ENCODE results near the gene COL24A1. TPM values are rescaled to one million over a fixed set of nuclear protein-coding genes. Genes with fewer than 3 reads are reported as not detected.

COL24A1 gene
- total RNA-seq, 1 experiment from 2014 or later, result 0.08 TPM

DNA sequence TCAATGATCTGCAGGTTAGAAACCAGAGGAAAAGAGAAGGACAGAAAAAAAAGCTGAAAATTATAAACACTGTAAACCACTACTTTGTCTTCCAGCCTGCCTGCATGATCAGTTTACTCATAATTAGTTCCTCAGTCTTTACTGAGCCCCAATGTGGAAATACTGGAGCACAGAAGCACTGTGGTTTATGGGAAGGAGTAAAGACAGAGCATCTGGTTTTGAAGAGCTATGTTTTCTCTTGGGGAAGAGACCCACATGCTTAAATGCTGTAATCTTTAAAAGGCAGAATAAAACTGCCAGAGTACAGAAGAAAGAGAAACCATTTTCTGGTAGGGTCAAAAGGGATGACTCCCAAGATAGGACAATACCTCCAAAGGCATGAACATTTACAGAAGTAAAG, 289.4 kb downstream of the COL24A1 start:
- Histone ChIP-seq H3K4me3 (ENCODE audit: low read depth in 2 of 2, low read length in 2 of 2) (no peak overlapping the region), H3K36me3 (ENCODE audit: control insufficient read depth, insufficient read depth, low read length) (no peaks in the 10 kb centered on the region), H3K27me3 (ENCODE audit: control insufficient read depth, insufficient read depth, low read length) (0 out of 2 replicates have a peak, but pooled peaks cover 3% of the 10 kb centered on the region), H3K27ac (ENCODE audit: low read length) (no peak overlapping the region), H3K9me3 (ENCODE audit: control insufficient read depth, insufficient read depth, low read depth, low read length) (no peaks in the 10 kb centered on the region), H3K4me1 (ENCODE audit: control insufficient read depth, insufficient read depth, low read length) (no peaks in the 10 kb centered on the region)
- DNase-seq (ENCODE audit: low read depth, low spot score) (no peak), ATAC-seq (no peak)
- ChIA-PET CTCF (no interaction called here), POLR2A (no interaction called here)
- no peak for TF ChIP-seq TCF7L2 (IDR thresholded peaks at IDR 0.05; ENCODE audit: low read depth, low read length)
- TF ChIP-seq SIN3A (IDR thresholded peaks at IDR 0.05; ENCODE audit: borderline replicate concordance, insufficient read depth, low read depth, low read length), result no peak
- no peak for TF ChIP-seq REST (IDR thresholded peaks at IDR 0.05; ENCODE audit: insufficient read depth in 1 of 2, low read depth in 2 of 2, low read length in 1 of 2)
- no peak; the same call in 1 of the 2 replicates for TF ChIP-seq CTCF (IDR thresholded peaks at IDR 0.05)
- no peak for TF ChIP-seq POLR2AphosphoS5 (IDR thresholded peaks at IDR 0.05; ENCODE audit: low read depth, low read length)
- in situ Hi-C loops (cut with HindIII; ENCODE audit: low pct_unique_long_range_greater_than_20kb, low sequenced_read_pairs) (no loop called here), intact Hi-C loops (cut with micrococcal nuclease; ENCODE audit: unreplicated experiment) (no loop called here)
- no TSS peak for BruUV-seq (replicated peaks)

DNA sequence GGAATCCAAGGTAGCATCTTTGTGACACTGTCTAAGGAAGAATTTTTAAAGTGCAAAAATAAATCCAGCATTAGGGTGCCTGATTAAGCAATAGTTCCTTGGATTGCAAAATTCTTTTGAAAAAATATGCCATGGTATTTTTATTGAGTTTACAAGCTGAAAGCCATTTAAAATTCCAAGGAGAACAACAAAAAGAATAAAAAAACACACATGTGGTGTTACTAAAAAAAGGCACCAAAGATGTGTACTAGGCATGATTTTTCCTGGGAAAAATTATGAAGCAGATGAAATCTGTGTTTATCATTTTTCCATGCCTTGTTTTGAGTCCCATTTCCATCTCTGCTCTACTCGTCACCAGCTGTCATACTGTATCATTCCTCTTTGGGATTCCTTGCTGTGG, 291.4 kb downstream of the COL24A1 start:
- Histone ChIP-seq H3K9me3 (ENCODE audit: control insufficient read depth, insufficient read depth, low read depth, low read length) (no peaks in the 10 kb centered on the region), H3K27ac (ENCODE audit: low read length) (no peak overlapping the region), H3K4me3 (ENCODE audit: low read depth in 2 of 2, low read length in 2 of 2) (no peak overlapping the region), H3K4me1 (ENCODE audit: control insufficient read depth, insufficient read depth, low read length) (no peaks in the 10 kb centered on the region), H3K27me3 (ENCODE audit: control insufficient read depth, insufficient read depth, low read length) (peaks cover 3% of the 10 kb centered on the region; the same call in 1 of the 2 replicates), H3K36me3 (ENCODE audit: control insufficient read depth, insufficient read depth, low read length) (no peaks in the 10 kb centered on the region)
- BruUV-seq (replicated peaks), result no TSS peak
- in situ Hi-C loops (cut with HindIII; ENCODE audit: low pct_unique_long_range_greater_than_20kb, low sequenced_read_pairs) (no loop called here), intact Hi-C loops (cut with micrococcal nuclease; ENCODE audit: unreplicated experiment) (no loop called here)
- no peak for DNase-seq (ENCODE audit: low read depth, low spot score)
- TF ChIP-seq TCF7L2 (IDR thresholded peaks at IDR 0.05; ENCODE audit: low read depth, low read length) (no peak), CTCF (IDR thresholded peaks at IDR 0.05) (no peak), SIN3A (IDR thresholded peaks at IDR 0.05; ENCODE audit: borderline replicate concordance, insufficient read depth, low read depth, low read length) (no peak), REST (IDR thresholded peaks at IDR 0.05; ENCODE audit: insufficient read depth in 1 of 2, low read depth in 2 of 2, low read length in 1 of 2) (no peak), POLR2AphosphoS5 (IDR thresholded peaks at IDR 0.05; ENCODE audit: low read depth, low read length) (no peak)
- ChIA-PET CTCF (no interaction called here), POLR2A (no interaction called here)
- ATAC-seq, result no peak

All from Panc1 (cell line).